DOHH2 (cell line): ENCODE measurements around the gene RAPGEF3.
A peak's percentile ranks its signal among the peaks of the same experiment; 100 is the strongest.

ENCODE experiments used
- H3F3A ChIP-seq: fragments of 200-600 bp; sonication (generic), shearing (Covaris generic); 2 replicates; pipeline ENCODE4 v1.6.0; 2016; ENCODE audit warnings: antibody characterized with exemption, mild to moderate bottlenecking; ENCODE audit not compliant: control insufficient read depth, insufficient read depth
- H3K27ac ChIP-seq: fragments of 200-600 bp; sonication (generic); 2 replicates; pipeline ENCODE4 v1.5.1; 2014; ENCODE audit warnings: low read depth, mild to moderate bottlenecking, low read length, moderate library complexity
- H3K27me3 ChIP-seq: fragments of 200-600 bp; sonication (generic); 2 replicates; pipeline ENCODE4 v1.6.1; 2014; ENCODE audit warnings: mild to moderate bottlenecking, low read length, mixed read lengths; ENCODE audit not compliant: control insufficient read depth
- H3K36me3 ChIP-seq: fragments of 200-600 bp; sonication (generic); 2 replicates; pipeline ENCODE4 v1.6.1; 2014; ENCODE audit warnings: mild to moderate bottlenecking, low read length, moderate library complexity, mixed read lengths; ENCODE audit not compliant: control insufficient read depth
- H3K4me1 ChIP-seq: fragments of 200-600 bp; sonication (generic); 2 replicates; pipeline ENCODE4 v1.6.1; 2014; ENCODE audit warnings: mild to moderate bottlenecking, low read length, mixed read lengths; ENCODE audit not compliant: control insufficient read depth
- H3K4me2 ChIP-seq: fragments of 200-600 bp; sonication (generic); 2 replicates; pipeline ENCODE4 v1.6.0; 2014; ENCODE audit warnings: mild to moderate bottlenecking, low read length, moderate library complexity
- H3K4me3 ChIP-seq: fragments of 200-600 bp; sonication (generic); 2 replicates; pipeline ENCODE4 v1.5.1; 2014; ENCODE audit warnings: mild to moderate bottlenecking, low read length, mixed read lengths
- H3K79me2 ChIP-seq: fragments of 200-600 bp; sonication (generic); 2 replicates; pipeline ENCODE4 v1.6.1; 2014; ENCODE audit warnings: mild to moderate bottlenecking, low read length, mixed read lengths; ENCODE audit not compliant: control insufficient read depth
- H3K9me2 ChIP-seq: fragments of 200-600 bp; sonication (generic); replicated peaks from 2 replicates; pipeline ENCODE4 v1.6.1; 2014; ENCODE audit warnings: mild to moderate bottlenecking, low read length, mixed read lengths; ENCODE audit not compliant: control insufficient read depth
- H3K9me3 ChIP-seq: fragments of 200-600 bp; sonication (generic); 2 replicates; pipeline ENCODE4 v1.6.1; 2014; ENCODE audit warnings: antibody characterized with exemption, low read length, mixed read lengths; ENCODE audit not compliant: control insufficient read depth, insufficient read depth
- H4K20me1 ChIP-seq: fragments of 200-600 bp; sonication (generic); 2 replicates; pipeline ENCODE4 v1.6.0; 2014; ENCODE audit warnings: low read depth, mild to moderate bottlenecking, antibody characterized with exemption, low read length, moderate library complexity; ENCODE audit not compliant: control insufficient read depth, insufficient read depth
- CTCF ChIP-seq: fragments of 200-600 bp; sonication (generic); IDR thresholded peaks from one replicate; pipeline ENCODE4 v1.5.1; 2014; ENCODE audit warnings: antibody characterized with exemption, mild to moderate bottlenecking, low read depth, low read length; ENCODE audit not compliant: poor library complexity, severe bottlenecking
- EZH2phosphoT487 ChIP-seq: fragments of 200-600 bp; sonication (generic); IDR thresholded peaks from 2 replicates; pipeline ENCODE4 v1.6.1; 2017; ENCODE audit warnings: borderline replicate concordance, mild to moderate bottlenecking, antibody characterized with exemption, low read length, moderate library complexity, mixed read lengths

RAPGEF3 gene

GRCh38 chr12:47744005-47744651 is 14.6 kb downstream of the RAPGEF3 start:
- H3K4me1 ChIP-seq = peaks cover 29% of the 10 kb centered on the region
- TF ChIP-seq CTCF = peak; percentile 78
- TF ChIP-seq EZH2phosphoT487 = no peak
- no peak overlapping the region for H3K4me3 ChIP-seq
- no peaks in the 10 kb centered on the region for H3K79me2 ChIP-seq
- H3K36me3 ChIP-seq = no peaks in the 10 kb centered on the region
- H3K27me3 ChIP-seq = peaks cover 32% of the 10 kb centered on the region
- 0 out of 2 replicates have a peak, but pooled peaks cover 5% of the 10 kb centered on the region for H4K20me1 ChIP-seq
- no peaks in the 10 kb centered on the region for H3K9me3 ChIP-seq
- no peak overlapping the region for H3K4me2 ChIP-seq
- H3K9me2 ChIP-seq = no peaks in the 10 kb centered on the region
- no peak overlapping the region for H3K27ac ChIP-seq
- peaks cover 10% of the 10 kb centered on the region for H3F3A ChIP-seq

- H3K27ac ChIP-seq = no peak overlapping the region
- 0 out of 2 replicates have a peak, but pooled peaks cover 5% of the 10 kb centered on the region for H4K20me1 ChIP-seq
- H3K79me2 ChIP-seq = no peaks in the 10 kb centered on the region
- no peak overlapping the region for H3K4me2 ChIP-seq
- H3F3A ChIP-seq = peaks cover 10% of the 10 kb centered on the region
- no peaks in the 10 kb centered on the region for H3K36me3 ChIP-seq
- no peak overlapping the region for H3K4me3 ChIP-seq
- H3K27me3 ChIP-seq = peaks cover 29% of the 10 kb centered on the region
- H3K9me3 ChIP-seq = no peaks in the 10 kb centered on the region
- no peaks in the 10 kb centered on the region for H3K9me2 ChIP-seq
- no peak for TF ChIP-seq EZH2phosphoT487
- TF ChIP-seq CTCF = no peak
- H3K4me1 ChIP-seq = peaks cover 34% of the 10 kb centered on the region
Observed at GRCh38 chr12:47743311-47743860, 15.3 kb downstream of the RAPGEF3 start.

- Histone ChIP-seq H3K79me2 (no peaks in the 10 kb centered on the region), H3K4me2 (no peak overlapping the region)
Observed at GRCh38 chr12:47742253-47742825, 16.3 kb downstream of the RAPGEF3 start.

More at GRCh38 chr12:47742253-47742825, 16.3 kb downstream of the RAPGEF3 start:
- no peaks in the 10 kb centered on the region for H3K9me2 ChIP-seq
- no peak overlapping the region for H3K27ac ChIP-seq
- TF ChIP-seq EZH2phosphoT487 = no peak
- TF ChIP-seq CTCF = peak; percentile 98
- no peaks in the 10 kb centered on the region for H4K20me1 ChIP-seq
- H3K27me3 ChIP-seq = peaks cover 21% of the 10 kb centered on the region
- no peak overlapping the region for H3K4me3 ChIP-seq
- peaks cover 34% of the 10 kb centered on the region for H3K4me1 ChIP-seq
- peaks cover 10% of the 10 kb centered on the region for H3F3A ChIP-seq
- H3K36me3 ChIP-seq = no peaks in the 10 kb centered on the region
- no peaks in the 10 kb centered on the region for H3K9me3 ChIP-seq
